OCI-LY7 (cell line): ENCODE measurements around the gene SLC25A25. TPM values are rescaled to one million over a fixed set of nuclear protein-coding genes. Genes with fewer than 3 reads are reported as not detected.

Source experiments
- BruUV-seq: library from RNA; stranded (reverse); fragments of 400-500 nt; replicated peaks from 2 replicates; lab custom pipeline; 2021; lab: Mats Ljungman, UMichigan
- CTCF ChIA-PET: fragments of 300-600 bp; sonication (Branson Sonifier 250); formaldehyde crosslinking; loops from one replicate; lab custom pipeline; 2022; ENCODE audit warnings: antibody characterized with exemption; ENCODE audit not compliant: unreplicated experiment; lab: Charles Lee
- POLR2A ChIA-PET: fragments of 300-600 bp; sonication (Branson Sonifier 250); formaldehyde crosslinking; loops from one replicate; lab custom pipeline; 2022; ENCODE audit warnings: antibody characterized with exemption; lab: Charles Lee
- DNase-seq: peaks from one replicate; pipeline ENCODE4 v3.0.0-alpha.2; 2015; ENCODE audit warnings: low spot score
- H2AFZ ChIP-seq: fragments of 200-600 bp; sonication (generic), shearing (Covaris generic); 2 replicates; pipeline ENCODE4 v1.6.1; 2014; ENCODE audit warnings: mild to moderate bottlenecking, antibody characterized with exemption, low read length, moderate library complexity
- H3K27ac ChIP-seq: fragments of 200-600 bp; sonication (generic); 2 replicates; pipeline ENCODE4 v1.5.1; 2014; ENCODE audit warnings: mixed run types, low read depth, mild to moderate bottlenecking, moderate library complexity, low read length, inconsistent platforms; ENCODE audit not compliant: poor library complexity, severe bottlenecking
- H3K36me3 ChIP-seq: fragments of 200-600 bp; sonication (generic); 2 replicates; pipeline ENCODE4 v1.6.1; 2014; ENCODE audit warnings: mild to moderate bottlenecking, antibody characterized with exemption, low read length, moderate library complexity, mixed read lengths; ENCODE audit not compliant: insufficient read depth
- H3K4me1 ChIP-seq: fragments of 200-600 bp; sonication (generic); 2 replicates; pipeline ENCODE4 v1.5.1; 2014; ENCODE audit warnings: mild to moderate bottlenecking, low read length; ENCODE audit not compliant: insufficient read depth, poor library complexity, severe bottlenecking
- H3K4me2 ChIP-seq: fragments of 200-600 bp; sonication (generic); 2 replicates; pipeline ENCODE4 v1.6.1; 2014; ENCODE audit warnings: mild to moderate bottlenecking, low read length
- H3K4me3 ChIP-seq: fragments of 200-600 bp; sonication (generic); 2 replicates; pipeline ENCODE4 v1.5.1; 2014; ENCODE audit warnings: mild to moderate bottlenecking, low read depth, low read length; ENCODE audit not compliant: poor library complexity, severe bottlenecking
- H3K79me2 ChIP-seq: fragments of 200-600 bp; sonication (generic); 2 replicates; pipeline ENCODE4 v1.6.1; 2016; ENCODE audit warnings: low read depth, mild to moderate bottlenecking, low read length, moderate library complexity, mixed read lengths; ENCODE audit not compliant: insufficient read depth
- H3K9me2 ChIP-seq: fragments of 200-600 bp; sonication (generic); 2 replicates; pipeline ENCODE4 v1.6.1; 2016; ENCODE audit warnings: mild to moderate bottlenecking, low read length, mixed read lengths; ENCODE audit not compliant: insufficient read depth
- H3K9me3 ChIP-seq: fragments of 200-600 bp; sonication (generic); 2 replicates; pipeline ENCODE4 v1.6.1; 2014; ENCODE audit warnings: mild to moderate bottlenecking, mixed run types, low read length, mixed read lengths
- H4K20me1 ChIP-seq: fragments of 200-600 bp; sonication (generic); 2 replicates; pipeline ENCODE4 v1.6.1; 2014; ENCODE audit warnings: mild to moderate bottlenecking, antibody characterized with exemption, low read length, moderate library complexity, mixed read lengths; ENCODE audit not compliant: insufficient read depth
- CTCF ChIP-seq: fragments of 200-600 bp; sonication (generic); conservative IDR thresholded peaks from 2 replicates; pipeline ENCODE4 v1.5.1; 2014; ENCODE audit warnings: mild to moderate bottlenecking, antibody characterized with exemption, low read length, moderate library complexity, mixed read lengths
- EZH2phosphoT487 ChIP-seq: fragments of 200-600 bp; sonication (generic); IDR thresholded peaks from 2 replicates; pipeline ENCODE4 v1.6.1; 2018; ENCODE audit warnings: low read depth, borderline replicate concordance, mild to moderate bottlenecking, mixed run types, antibody characterized with exemption, low read length, moderate library complexity, mixed read lengths
- intact Hi-C: fragments of 100-400 bp; cut with micrococcal nuclease; formaldehyde crosslinking; loops from one replicate; pipeline ENCODE4 v1.10.0; 2022; ENCODE audit not compliant: unreplicated experiment
- total RNA-seq, 2 experiments: library from RNA; depleted of rRNA in 1 of 2; stranded (reverse); fragments of >200 nt in 1 of 2; shearing (Covaris generic) in 1 of 2; gene quantifications; 2 replicates each; pipeline ENCODE4 v1.2.3, GENCODE V29; 2014 to 2022

SLC25A25 gene
- total RNA-seq, 2 experiments from 2014 or later, result 17.6 to 21.4 TPM

GRCh38 chr9:128107468-128108268 is 39.6 kb downstream of the SLC25A25 start:
- H3K4me1 ChIP-seq, result peaks cover 6% of the 10 kb centered on the region
- no TSS peak for BruUV-seq
- H3K79me2 ChIP-seq, result no peaks in the 10 kb centered on the region
- ChIA-PET POLR2A (no interaction called here), CTCF (no interaction called here)
- no peak overlapping the region for H3K27ac ChIP-seq
- no peaks in the 10 kb centered on the region for H3K9me3 ChIP-seq
- TF ChIP-seq CTCF (no peak), EZH2phosphoT487 (no peak)
- intact Hi-C loops, result no loop called here
- no peak overlapping the region for H2AFZ ChIP-seq
- no peaks in the 10 kb centered on the region for H3K9me2 ChIP-seq
- DNase-seq, result no peak
- H3K4me3 ChIP-seq, result no peak overlapping the region
- H3K36me3 ChIP-seq, result peaks cover 84% of the 10 kb centered on the region
- no peaks in the 10 kb centered on the region for H4K20me1 ChIP-seq
- no peak overlapping the region for H3K4me2 ChIP-seq

- peaks cover 85% of the 10 kb centered on the region for H3K36me3 ChIP-seq
Observed at GRCh38 chr9:128108269-128109049, 40.4 kb downstream of the SLC25A25 start.

More at GRCh38 chr9:128108269-128109049, 40.4 kb downstream of the SLC25A25 start:
- Histone ChIP-seq H3K79me2 (no peaks in the 10 kb centered on the region), H3K4me1 (peaks cover 1% of the 10 kb centered on the region), H3K4me3 (no peak overlapping the region), H3K9me2 (no peaks in the 10 kb centered on the region), H3K9me3 (no peaks in the 10 kb centered on the region), H2AFZ (no peak overlapping the region), H3K27ac (no peak overlapping the region), H4K20me1 (no peaks in the 10 kb centered on the region), H3K4me2 (no peak overlapping the region)
- ChIA-PET CTCF (no interaction called here), POLR2A (no interaction called here)
- TF ChIP-seq EZH2phosphoT487 (no peak), CTCF (no peak)
- intact Hi-C loops, result no loop called here
- no peak for DNase-seq
- TSS peak; percentile 59 for BruUV-seq
